ENCODE results near the gene REEP5.
"Not testable (repeated sequence)": the region's sequence is repeated elsewhere in the genome, so short reads cannot be mapped to it uniquely, and the experiment has no call there.

The REEP5 gene

DNA sequence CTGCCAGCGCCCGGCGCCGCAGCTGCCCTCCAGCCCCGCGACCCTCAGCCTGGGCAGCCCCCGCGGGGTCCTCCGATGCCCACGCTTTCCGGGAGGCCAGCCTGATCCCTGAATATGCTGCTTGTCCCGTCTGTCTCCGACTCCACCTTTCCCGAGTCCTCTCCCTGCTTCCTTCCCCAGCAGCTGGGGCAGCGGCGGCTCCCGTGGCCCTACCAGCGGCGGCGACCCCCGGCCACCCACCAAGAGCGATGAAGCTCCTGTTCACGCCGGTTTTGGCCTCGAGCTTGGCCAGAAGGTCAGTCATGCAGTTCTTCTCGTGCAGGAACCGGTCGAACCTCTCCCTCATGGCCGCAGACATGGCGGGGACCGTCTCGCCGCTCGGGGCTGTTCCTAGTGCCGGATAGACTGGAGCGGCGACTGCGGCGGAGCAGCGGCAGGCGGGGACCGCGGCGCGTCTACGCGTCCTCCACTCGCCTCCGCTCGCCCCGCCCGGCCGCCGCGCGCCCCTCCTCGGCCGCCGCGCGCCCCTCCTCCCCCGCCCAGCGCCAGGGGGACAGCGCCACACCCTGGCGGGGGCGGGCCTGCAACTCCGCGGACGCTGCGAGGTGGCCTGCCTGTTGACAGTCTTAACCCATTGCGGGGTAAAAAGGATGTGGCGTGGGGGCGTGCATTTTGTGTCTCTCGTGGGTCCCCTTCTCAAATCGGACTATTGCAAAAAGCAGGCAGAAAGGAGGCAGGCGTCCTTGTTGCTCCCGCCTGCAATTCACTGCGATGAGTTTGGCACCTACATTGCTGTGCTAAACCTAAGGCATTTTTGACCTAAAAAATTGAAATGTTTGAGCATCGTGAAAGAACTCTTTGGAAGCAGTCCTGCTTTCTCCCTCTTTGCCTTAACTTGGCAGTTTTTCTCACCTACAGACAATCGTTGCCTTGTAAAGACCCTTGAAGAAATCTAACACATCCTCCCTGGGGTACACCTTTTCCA is at the start of gene REEP5:
REEP5 (minus strand) TSS at position 395 of the 985 bp plus-strand sequence; CDS start at position 358, 37 bp downstream.
- DNase-seq (ENCODE audit: low spot score): peak; percentile 72

GRCh38 chr5:112971276-112971675 is 49.2 kb upstream of the REEP5 start:
- DNase-seq (ENCODE audit: low spot score): no peak

DNA sequence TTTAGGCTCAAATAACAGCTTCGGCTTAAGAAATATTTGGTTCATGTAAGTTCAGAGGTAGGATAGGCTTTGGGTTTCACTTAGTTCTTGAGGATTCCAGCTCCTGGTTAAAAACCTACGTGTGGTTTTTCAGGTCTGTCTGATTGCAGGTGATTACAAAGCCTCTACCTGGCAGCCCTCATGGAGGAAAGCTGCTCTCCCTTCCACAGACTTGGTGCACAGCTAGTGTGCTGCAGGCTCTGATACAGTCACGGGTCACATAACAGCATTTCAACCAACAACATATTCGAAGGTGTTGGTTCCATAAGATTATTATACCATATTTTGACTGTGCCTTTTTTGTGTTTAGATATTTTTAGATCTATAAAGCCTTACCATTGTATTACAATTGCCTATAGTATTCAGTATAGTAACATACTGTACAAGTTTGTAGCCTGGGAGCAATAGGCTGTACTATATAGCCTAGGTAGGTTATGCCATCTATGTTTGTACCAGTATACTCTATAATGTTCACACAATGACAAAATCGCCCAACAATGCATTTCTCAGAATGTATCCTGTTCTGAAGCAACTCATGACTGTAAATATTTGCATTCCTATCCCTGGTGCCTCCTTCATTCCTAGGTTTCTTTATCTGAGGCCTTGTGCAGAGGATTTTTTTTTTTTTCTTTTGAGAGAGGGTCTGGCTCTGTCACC is 46.5 kb upstream of the REEP5 start:
- no peak for DNase-seq (ENCODE audit: low spot score)

- no peak for DNase-seq (ENCODE audit: low spot score)
Measured at GRCh38 chr5:112967520-112968083, 45.6 kb upstream of the REEP5 start.

GRCh38 chr5:112965733-112966306 is 43.8 kb upstream of the REEP5 start:
- no peak for DNase-seq (ENCODE audit: low spot score)

DNA sequence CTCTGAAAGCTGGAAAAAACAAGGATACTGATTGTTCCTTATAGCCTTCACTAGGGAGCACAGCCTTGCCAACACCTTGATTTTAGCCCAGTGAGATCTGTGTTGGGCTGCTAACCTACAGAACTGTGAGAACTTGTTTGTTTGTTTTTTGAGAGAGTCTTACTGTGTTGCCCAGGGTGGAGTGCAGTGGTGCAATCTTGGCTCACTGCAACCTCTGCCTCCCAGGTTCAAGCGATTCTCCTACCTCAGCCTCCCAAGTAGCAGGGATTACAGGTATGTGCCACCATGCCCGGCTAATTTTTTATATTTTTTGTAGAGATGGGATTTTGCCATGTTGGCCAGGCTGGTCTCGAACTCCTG is 41.3 kb upstream of the REEP5 start:
- not testable (repeated sequence) for DNase-seq (ENCODE audit: low spot score)

- no peak for DNase-seq (ENCODE audit: low spot score)
Measured at GRCh38 chr5:112960863-112961504, 39.0 kb upstream of the REEP5 start.

DNA sequence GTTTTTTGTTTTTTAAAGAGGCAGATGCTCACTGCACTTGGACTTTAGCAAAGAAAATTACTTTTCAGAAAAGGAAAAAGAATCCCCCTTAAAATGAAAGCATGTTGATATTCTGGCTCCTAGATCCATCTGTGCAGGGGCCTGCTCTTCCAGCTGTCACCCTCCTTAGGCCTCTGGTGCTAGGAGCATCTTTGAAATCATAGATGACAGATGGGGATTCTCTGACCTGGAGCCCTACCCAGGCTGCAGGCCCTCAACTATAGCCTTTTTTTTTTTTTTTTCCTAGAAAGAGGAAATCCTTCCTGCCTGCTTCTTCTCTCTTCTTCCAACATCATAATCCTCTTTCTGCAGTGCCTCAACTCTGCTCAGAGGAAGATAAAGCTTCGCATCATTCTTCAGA is 38.3 kb upstream of the REEP5 start:
- DNase-seq (ENCODE audit: low spot score): no peak

GRCh38 chr5:112959872-112960271 is 37.8 kb upstream of the REEP5 start:
- not testable (repeated sequence) for DNase-seq (ENCODE audit: low spot score)

- DNase-seq (ENCODE audit: low spot score): no peak
Measured at GRCh38 chr5:112958093-112959088, 36.4 kb upstream of the REEP5 start.

- no peak for DNase-seq (ENCODE audit: low spot score)
Measured at GRCh38 chr5:112957036-112957808, 35.2 kb upstream of the REEP5 start.

DNA sequence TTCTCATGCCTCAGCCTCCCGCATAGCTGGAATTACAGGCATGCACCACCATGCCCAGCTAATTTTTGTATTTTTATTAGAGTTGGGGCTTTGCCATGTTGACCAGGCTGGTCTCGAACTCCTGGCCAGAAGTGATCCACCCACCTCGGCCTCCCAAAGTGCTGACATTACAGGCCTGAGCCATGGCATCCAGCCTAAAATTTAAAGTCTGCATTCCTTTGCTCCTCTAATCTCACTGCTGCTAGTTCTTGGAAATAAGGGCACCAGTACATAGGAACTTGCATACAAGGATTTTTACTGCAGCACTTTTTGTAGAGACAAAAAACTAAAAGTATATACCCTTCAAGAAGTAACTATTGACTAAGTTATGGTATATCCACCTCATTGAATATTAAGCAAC is 34.6 kb upstream of the REEP5 start:
- no peak for DNase-seq (ENCODE audit: low spot score)

GRCh38 chr5:112951124-112951702 is 29.2 kb upstream of the REEP5 start:
- DNase-seq (ENCODE audit: low spot score): no peak

GRCh38 chr5:112948458-112948857 is 26.4 kb upstream of the REEP5 start:
- no peak for DNase-seq (ENCODE audit: low spot score)

- DNase-seq (ENCODE audit: low spot score): no peak
Measured at GRCh38 chr5:112940670-112941069, 18.6 kb upstream of the REEP5 start.

DNA sequence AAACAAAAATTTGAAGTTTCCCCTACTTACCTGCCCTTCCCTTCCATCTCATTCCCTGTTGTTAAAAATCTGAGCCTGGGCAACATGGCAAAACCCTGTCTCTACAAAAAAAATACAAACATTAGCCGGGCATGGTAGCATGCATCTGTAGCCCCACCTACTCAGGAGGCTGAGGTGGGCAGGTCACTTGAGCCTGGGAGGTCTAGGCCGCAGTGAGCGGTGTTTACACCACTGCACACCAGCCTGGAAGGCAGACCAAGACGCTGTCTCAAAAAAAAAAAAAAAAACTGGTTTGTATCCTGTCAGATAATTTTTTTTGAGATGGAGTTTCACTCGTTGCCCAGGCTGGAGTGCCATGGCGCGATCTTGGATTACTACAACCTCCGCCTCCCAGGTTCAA is 16.3 kb upstream of the REEP5 start:
- no peak for DNase-seq (ENCODE audit: low spot score)

- no peak for DNase-seq (ENCODE audit: low spot score)
Measured at GRCh38 chr5:112935675-112936074, 13.6 kb upstream of the REEP5 start.

DNA sequence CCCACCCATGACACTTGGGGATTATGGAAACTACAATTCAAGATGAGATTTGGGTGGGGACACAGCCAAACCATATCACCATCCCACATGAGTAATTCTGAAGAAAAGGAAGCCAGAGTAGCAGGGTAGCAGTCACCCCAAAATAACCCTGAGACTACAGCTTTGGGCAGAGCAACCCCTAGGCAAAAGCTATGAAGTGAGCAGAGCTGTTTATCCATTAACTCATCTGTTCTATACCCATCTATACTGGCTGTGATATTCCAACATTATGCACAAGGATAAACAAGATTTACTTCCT is 12.3 kb upstream of the REEP5 start:
- DNase-seq (ENCODE audit: low spot score): no peak

DNA sequence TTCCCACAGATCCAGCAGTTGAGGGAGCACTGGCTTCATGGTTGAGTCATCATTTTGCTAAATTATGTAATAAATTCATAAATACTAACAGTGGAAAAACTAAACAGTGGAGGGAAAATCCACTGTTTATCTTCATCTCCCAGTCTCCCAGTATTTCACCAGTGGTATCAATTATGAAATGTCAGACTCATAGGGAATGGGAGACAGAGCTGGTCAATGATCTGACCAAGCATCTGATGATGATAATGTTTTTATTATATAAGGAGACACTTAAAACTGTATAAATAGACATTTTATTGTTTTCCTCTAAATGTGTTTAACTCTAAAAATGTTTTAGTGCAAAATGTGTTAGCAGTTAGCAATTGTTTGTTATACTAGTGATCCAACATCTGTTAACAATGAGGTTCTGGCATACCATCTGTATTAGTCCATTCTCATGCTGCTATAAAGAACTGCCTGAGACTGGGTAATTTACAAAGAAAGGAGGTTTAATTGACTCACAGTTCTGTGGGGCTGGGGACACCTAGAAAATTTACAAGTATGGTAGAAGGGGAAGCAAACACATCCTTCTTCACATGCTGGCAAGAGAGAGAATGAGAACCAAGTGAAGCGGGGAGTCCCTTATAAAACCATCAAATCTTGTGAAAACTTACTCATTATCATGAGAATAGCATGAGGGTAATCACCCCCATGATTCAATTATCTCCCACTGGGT is 11.8 kb upstream of the REEP5 start:
- no peak for DNase-seq (ENCODE audit: low spot score)
